Astrocyte (in vitro differentiated cells and primary cell): Measurements from ENCODE around the gene DIAPH1. TPM values are rescaled to one million over a fixed set of nuclear protein-coding genes. Genes with fewer than 3 reads are reported as not detected.

ENCODE experiments used
- DNase-seq: peaks from one replicate; pipeline ENCODE4 v3.0.0-alpha.2; 2010; ENCODE audit warnings: low read depth
- FAIRE-seq: peaks from 2 replicates; lab custom pipeline; 2011; peaks lifted over from hg19 to GRCh38; lab: Jason Lieb, UNC
- H2AFZ ChIP-seq: 2 replicates; pipeline ENCODE4 v1.6.0; 2012; ENCODE audit warnings: low read depth, low read length, inconsistent platforms
- H3K27ac ChIP-seq: 2 replicates; pipeline ENCODE4 v1.5.1; 2011; ENCODE audit warnings: low read depth, low read length, inconsistent platforms
- H3K27me3 ChIP-seq: 2 replicates; pipeline ENCODE4 v1.6.0; 2011; ENCODE audit warnings: low read length, inconsistent platforms; ENCODE audit not compliant: insufficient read depth
- H3K36me3 ChIP-seq: 2 replicates; pipeline ENCODE4 v1.5.1; 2011; ENCODE audit warnings: low read length, inconsistent platforms; ENCODE audit not compliant: insufficient read depth
- H3K4me1 ChIP-seq: 2 replicates; pipeline ENCODE4 v1.5.1; 2011; ENCODE audit warnings: low read length, inconsistent platforms; ENCODE audit not compliant: insufficient read depth
- H3K4me2 ChIP-seq: 2 replicates; pipeline ENCODE4 v1.6.0; 2012; ENCODE audit warnings: low read length, inconsistent platforms
- H3K4me3 ChIP-seq: 2 replicates; pipeline ENCODE4 v1.5.1; 2011; ENCODE audit warnings: low read depth, mild to moderate bottlenecking, low read length, inconsistent platforms; ENCODE audit not compliant: insufficient read depth
- H3K79me2 ChIP-seq: 2 replicates; pipeline ENCODE4 v1.6.0; 2012; ENCODE audit warnings: mild to moderate bottlenecking, low read length, inconsistent platforms; ENCODE audit not compliant: insufficient read depth
- H3K9ac ChIP-seq: 2 replicates; pipeline ENCODE4 v1.6.0; 2012; ENCODE audit warnings: mild to moderate bottlenecking, low read length, inconsistent platforms
- H3K9me3 ChIP-seq: 2 replicates; pipeline ENCODE4 v1.5.1; 2012; ENCODE audit warnings: low read depth, mild to moderate bottlenecking, low read length, inconsistent platforms; ENCODE audit not compliant: insufficient read depth
- H4K20me1 ChIP-seq: 2 replicates; pipeline ENCODE4 v1.6.0; 2012; ENCODE audit warnings: low read length, inconsistent platforms; ENCODE audit not compliant: insufficient read depth
- H3K27ac Mint-ChIP-seq: one replicate; pipeline ENCODE4 v1.8.0; 2021; ENCODE audit warnings: mild to moderate bottlenecking, mixed read lengths; ENCODE audit not compliant: unreplicated experiment
- H3K27me3 Mint-ChIP-seq: one replicate; pipeline ENCODE4 v1.8.0; 2021; ENCODE audit warnings: low read depth, mixed read lengths; ENCODE audit not compliant: unreplicated experiment
- H3K36me3 Mint-ChIP-seq: one replicate; pipeline ENCODE4 v1.8.0; 2021; ENCODE audit warnings: low read depth, mixed read lengths; ENCODE audit not compliant: unreplicated experiment
- H3K4me1 Mint-ChIP-seq: one replicate; pipeline ENCODE4 v1.8.0; 2021; ENCODE audit warnings: low read depth, mixed read lengths; ENCODE audit not compliant: unreplicated experiment
- H3K4me3 Mint-ChIP-seq: one replicate; pipeline ENCODE4 v1.8.0; 2021; ENCODE audit warnings: mild to moderate bottlenecking, moderate library complexity, mixed read lengths; ENCODE audit not compliant: unreplicated experiment
- H3K9me3 Mint-ChIP-seq: one replicate; pipeline ENCODE4 v1.8.0; 2021; ENCODE audit warnings: mild to moderate bottlenecking, mixed read lengths; ENCODE audit not compliant: unreplicated experiment
- CTCF ChIP-seq: IDR thresholded peaks from 2 replicates; pipeline ENCODE4 v1.5.1; 2011; ENCODE audit warnings: low read depth, mild to moderate bottlenecking, inconsistent platforms, low read length, moderate library complexity; ENCODE audit not compliant: insufficient read depth
- EZH2 ChIP-seq: IDR thresholded peaks from 2 replicates; pipeline ENCODE4 v1.6.1; 2012; ENCODE audit warnings: mild to moderate bottlenecking, low read length, inconsistent platforms; ENCODE audit not compliant: insufficient read depth
- total RNA-seq: library from RNA; stranded (reverse); gene quantifications from 2 replicates; pipeline ENCODE4 v1.2.1, GENCODE V29; 2021

Gene DIAPH1
- total RNA-seq, 1 donor from 2014 or later, result 78.8 TPM

- H3K36me3 Mint-ChIP-seq, result peaks cover 44% of the 10 kb centered on the region
- Histone ChIP-seq H3K27me3 (no peaks in the 10 kb centered on the region), H3K4me3 (no peak overlapping the region), H3K4me2 (no peak overlapping the region), H3K9ac (no peak overlapping the region), H3K36me3 (peaks cover 9% of the 10 kb centered on the region), H3K9me3 (no peaks in the 10 kb centered on the region), H3K27ac (no peak overlapping the region), H2AFZ (no peak overlapping the region), H3K79me2 (peaks cover 3% of the 10 kb centered on the region), H4K20me1 (no peaks in the 10 kb centered on the region), H3K4me1 (peaks cover 29% of the 10 kb centered on the region)
- H3K27ac Mint-ChIP-seq, result peak overlapping the region; percentile 45
- no peak for DNase-seq
- no peaks in the 10 kb centered on the region for H3K9me3 Mint-ChIP-seq
- no peaks in the 10 kb centered on the region for H3K27me3 Mint-ChIP-seq
- no peak overlapping the region for H3K4me3 Mint-ChIP-seq
- peaks cover 23% of the 10 kb centered on the region for H3K4me1 Mint-ChIP-seq
- FAIRE-seq, result no peak
- TF ChIP-seq CTCF (no peak), EZH2 (no peak)
These were observed 36.2 kb upstream of the DIAPH1 start for GRCh38 chr5:141655020-141655419.

- H3K79me2 ChIP-seq, result peaks cover 3% of the 10 kb centered on the region
- DNase-seq (peak; percentile 84), FAIRE-seq (peak; percentile 45)
- H3K4me2 ChIP-seq, result peak overlapping the region; percentile 17
- peak overlapping the region; percentile 78 for H3K27ac ChIP-seq
- Mint-ChIP-seq H3K36me3 (peaks cover 39% of the 10 kb centered on the region), H3K4me1 (peaks cover 29% of the 10 kb centered on the region), H3K27me3 (no peaks in the 10 kb centered on the region), H3K27ac (peak overlapping the region; percentile 95), H3K4me3 (no peak overlapping the region), H3K9me3 (no peaks in the 10 kb centered on the region)
- no peak overlapping the region for H3K4me3 ChIP-seq
- H3K9ac ChIP-seq, result peak overlapping the region; percentile 44
- no peaks in the 10 kb centered on the region for H3K9me3 ChIP-seq
- no peak overlapping the region for H2AFZ ChIP-seq
- H3K4me1 ChIP-seq, result peaks cover 29% of the 10 kb centered on the region
- H3K36me3 ChIP-seq, result peaks cover 9% of the 10 kb centered on the region
- H3K27me3 ChIP-seq, result no peaks in the 10 kb centered on the region
- peaks cover 4% of the 10 kb centered on the region for H4K20me1 ChIP-seq
- TF ChIP-seq CTCF (no peak), EZH2 (no peak)
These were observed 35.5 kb upstream of the DIAPH1 start for GRCh38 chr5:141654298-141654697.

GRCh38 chr5:141651728-141652105 is 32.9 kb upstream of the DIAPH1 start:
- peak overlapping the region; percentile 81 for H3K9ac ChIP-seq
- Mint-ChIP-seq H3K4me1 (peaks cover 13% of the 10 kb centered on the region), H3K9me3 (no peaks in the 10 kb centered on the region), H3K27ac (peak overlapping the region; percentile 51), H3K27me3 (no peaks in the 10 kb centered on the region), H3K4me3 (peak overlapping the region; percentile 99), H3K36me3 (peaks cover 37% of the 10 kb centered on the region)
- no peak for DNase-seq
- peak overlapping the region; percentile 83 for H3K4me3 ChIP-seq
- TF ChIP-seq EZH2, result no peak
- TF ChIP-seq CTCF, result no peak
- peaks cover 6% of the 10 kb centered on the region for H3K36me3 ChIP-seq
- H2AFZ ChIP-seq, result peak overlapping the region; percentile 44
- H3K9me3 ChIP-seq, result no peaks in the 10 kb centered on the region
- H4K20me1 ChIP-seq, result peaks cover 9% of the 10 kb centered on the region
- H3K79me2 ChIP-seq, result peaks cover 3% of the 10 kb centered on the region
- H3K27ac ChIP-seq, result peak overlapping the region; percentile 19
- H3K4me1 ChIP-seq, result peaks cover 17% of the 10 kb centered on the region
- H3K27me3 ChIP-seq, result no peaks in the 10 kb centered on the region
- H3K4me2 ChIP-seq, result peak overlapping the region; percentile 97
- no peak for FAIRE-seq
